ENCODE measurements around the gene G6PC2. TPM values are rescaled to one million over a fixed set of nuclear protein-coding genes. Genes with fewer than 3 reads are reported as not detected.

Gene G6PC2
- total RNA-seq, result not detected in 2 replicates

DNA sequence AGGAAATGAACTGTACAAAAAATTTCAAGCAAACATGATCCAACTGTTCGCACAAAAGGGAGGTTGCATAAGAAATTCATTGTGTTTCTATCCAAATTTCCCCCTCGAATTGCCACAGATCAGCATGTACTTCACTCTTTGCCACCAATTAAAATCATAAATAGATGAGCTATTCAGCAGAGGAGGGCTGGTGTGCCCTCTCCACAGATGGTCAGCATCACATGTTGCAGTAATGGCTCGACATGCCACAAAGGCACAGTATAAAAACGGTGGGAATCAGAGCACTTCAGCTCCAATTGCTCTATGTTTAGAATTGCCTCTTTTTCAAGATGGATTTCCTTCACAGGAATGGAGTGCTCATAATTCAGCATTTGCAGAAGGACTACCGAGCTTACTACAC, at the start of gene G6PC2:
TSS of gene G6PC2 (plus strand) at position 289 of the 400 bp plus-strand sequence. CDS start at position 330, 41 bp downstream.

GRCh38 chr2:168890006-168890782, 10.9 kb upstream of the G6PC2 start, which contains the start of gene SPC25:
SPC25 (minus strand) TSS chr2:168890430; CDS start chr2:168889519, 911 bp downstream.

Other genes starting within 250 kb of the G6PC2 start
- gene NOSTRIN, start 98.7 kb upstream of the G6PC2 start, total RNA-seq, result 11.0 and 14.2 TPM in 2 replicates
- 18.6 and 18.8 TPM in 2 replicates for gene SPC25, start 10.9 kb upstream of the G6PC2 start, total RNA-seq
- gene ABCB11, start 130.0 kb downstream of the G6PC2 start, total RNA-seq, result under 0.01 and 0.05 TPM in 2 replicates
- not detected in 2 replicates for gene DHRS9, start 168.3 kb downstream of the G6PC2 start, total RNA-seq